HL-60 (cell line): Measurements from ENCODE around the gene MOBP.

Experiments
- GABPA ChIP-seq: IDR thresholded peaks from 2 replicates; pipeline ENCODE4 v1.6.1; 2012; ENCODE audit warnings: low read depth
- POLR2AphosphoS5 ChIP-seq: IDR thresholded peaks from 2 replicates; pipeline ENCODE4 v1.6.1; 2012; ENCODE audit warnings: low read depth
- SPI1 ChIP-seq: IDR thresholded peaks from 2 replicates; pipeline ENCODE4 v1.6.1; 2012; ENCODE audit warnings: low read depth, mild to moderate bottlenecking, borderline replicate concordance
- TF ChIP-seq, protein P1 (sequence below): IDR thresholded peaks from one replicate; pipeline ENCODE4 v1.5.1; 2011; ENCODE audit warnings: low read length, control low read depth, inconsistent platforms; ENCODE audit not compliant: insufficient read depth
- TF ChIP-seq, protein P2 (sequence below): IDR thresholded peaks from 2 replicates; pipeline ENCODE4 v1.6.1; 2012; ENCODE audit warnings: low read depth; ENCODE audit not compliant: insufficient replicate concordance

- TF ChIP-seq POLR2AphosphoS5, result no peak
- TF ChIP-seq, protein P1, sequence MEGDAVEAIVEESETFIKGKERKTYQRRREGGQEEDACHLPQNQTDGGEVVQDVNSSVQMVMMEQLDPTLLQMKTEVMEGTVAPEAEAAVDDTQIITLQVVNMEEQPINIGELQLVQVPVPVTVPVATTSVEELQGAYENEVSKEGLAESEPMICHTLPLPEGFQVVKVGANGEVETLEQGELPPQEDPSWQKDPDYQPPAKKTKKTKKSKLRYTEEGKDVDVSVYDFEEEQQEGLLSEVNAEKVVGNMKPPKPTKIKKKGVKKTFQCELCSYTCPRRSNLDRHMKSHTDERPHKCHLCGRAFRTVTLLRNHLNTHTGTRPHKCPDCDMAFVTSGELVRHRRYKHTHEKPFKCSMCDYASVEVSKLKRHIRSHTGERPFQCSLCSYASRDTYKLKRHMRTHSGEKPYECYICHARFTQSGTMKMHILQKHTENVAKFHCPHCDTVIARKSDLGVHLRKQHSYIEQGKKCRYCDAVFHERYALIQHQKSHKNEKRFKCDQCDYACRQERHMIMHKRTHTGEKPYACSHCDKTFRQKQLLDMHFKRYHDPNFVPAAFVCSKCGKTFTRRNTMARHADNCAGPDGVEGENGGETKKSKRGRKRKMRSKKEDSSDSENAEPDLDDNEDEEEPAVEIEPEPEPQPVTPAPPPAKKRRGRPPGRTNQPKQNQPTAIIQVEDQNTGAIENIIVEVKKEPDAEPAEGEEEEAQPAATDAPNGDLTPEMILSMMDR, result no peak
- TF ChIP-seq, protein P2, sequence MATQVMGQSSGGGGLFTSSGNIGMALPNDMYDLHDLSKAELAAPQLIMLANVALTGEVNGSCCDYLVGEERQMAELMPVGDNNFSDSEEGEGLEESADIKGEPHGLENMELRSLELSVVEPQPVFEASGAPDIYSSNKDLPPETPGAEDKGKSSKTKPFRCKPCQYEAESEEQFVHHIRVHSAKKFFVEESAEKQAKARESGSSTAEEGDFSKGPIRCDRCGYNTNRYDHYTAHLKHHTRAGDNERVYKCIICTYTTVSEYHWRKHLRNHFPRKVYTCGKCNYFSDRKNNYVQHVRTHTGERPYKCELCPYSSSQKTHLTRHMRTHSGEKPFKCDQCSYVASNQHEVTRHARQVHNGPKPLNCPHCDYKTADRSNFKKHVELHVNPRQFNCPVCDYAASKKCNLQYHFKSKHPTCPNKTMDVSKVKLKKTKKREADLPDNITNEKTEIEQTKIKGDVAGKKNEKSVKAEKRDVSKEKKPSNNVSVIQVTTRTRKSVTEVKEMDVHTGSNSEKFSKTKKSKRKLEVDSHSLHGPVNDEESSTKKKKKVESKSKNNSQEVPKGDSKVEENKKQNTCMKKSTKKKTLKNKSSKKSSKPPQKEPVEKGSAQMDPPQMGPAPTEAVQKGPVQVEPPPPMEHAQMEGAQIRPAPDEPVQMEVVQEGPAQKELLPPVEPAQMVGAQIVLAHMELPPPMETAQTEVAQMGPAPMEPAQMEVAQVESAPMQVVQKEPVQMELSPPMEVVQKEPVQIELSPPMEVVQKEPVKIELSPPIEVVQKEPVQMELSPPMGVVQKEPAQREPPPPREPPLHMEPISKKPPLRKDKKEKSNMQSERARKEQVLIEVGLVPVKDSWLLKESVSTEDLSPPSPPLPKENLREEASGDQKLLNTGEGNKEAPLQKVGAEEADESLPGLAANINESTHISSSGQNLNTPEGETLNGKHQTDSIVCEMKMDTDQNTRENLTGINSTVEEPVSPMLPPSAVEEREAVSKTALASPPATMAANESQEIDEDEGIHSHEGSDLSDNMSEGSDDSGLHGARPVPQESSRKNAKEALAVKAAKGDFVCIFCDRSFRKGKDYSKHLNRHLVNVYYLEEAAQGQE, result no peak
- TF ChIP-seq GABPA, result no peak
- no peak for TF ChIP-seq SPI1
Observed at GRCh38 chr3:39540162-39540921, 72.9 kb downstream of the MOBP start.
